SK-N-SH treated with all-trans-retinoic acid at 6 μM for 48 hours (cell line): Measurements from ENCODE around the gene CNPY1.

Source experiments
- CSRNP3 ChIP-seq: fragments of 250-450 bp; sonication (Bioruptor Pico); IDR thresholded peaks from 2 replicates; pipeline ENCODE4 v1.5.1; 2021; ENCODE audit warnings: mild to moderate bottlenecking, moderate library complexity
- PATZ1 ChIP-seq: fragments of 250-450 bp; sonication (Bioruptor Pico); IDR thresholded peaks from 2 replicates; pipeline ENCODE4 v1.8.0; 2020; ENCODE audit warnings: mild to moderate bottlenecking, moderate library complexity, borderline replicate concordance
- ZC3H10 ChIP-seq: fragments of 250-450 bp; sonication (Bioruptor Pico); IDR thresholded peaks from 2 replicates; pipeline ENCODE4 v1.5.1; 2021; ENCODE audit warnings: mild to moderate bottlenecking, moderate library complexity
- ZFP3 ChIP-seq: fragments of 250-450 bp; sonication (Bioruptor Pico); IDR thresholded peaks from 2 replicates; pipeline ENCODE4 v1.5.0; 2020; ENCODE audit warnings: mild to moderate bottlenecking, moderate library complexity

- TF ChIP-seq ZFP3 = no peak
- TF ChIP-seq PATZ1 (CRISPR knock-in tag) = no peak
- TF ChIP-seq CSRNP3 = no peak
- no peak for TF ChIP-seq ZC3H10
These were observed 82.2 kb downstream of the CNPY1 start for GRCh38 chr7:155464183-155464582.
